KOPT-K1 (cell line): Measurements from ENCODE around the gene EPS15.
"Not testable (repeated sequence)": the region's sequence is repeated elsewhere in the genome, so short reads cannot be mapped to it uniquely, and the experiment has no call there.

Source experiments
- H3K27ac ChIP-seq: fragments of 200-600 bp; sonication (generic); 2 replicates; pipeline ENCODE4 v1.5.1; 2016; ENCODE audit warnings: antibody characterized with exemption, mild to moderate bottlenecking, low read depth, low read length; ENCODE audit not compliant: poor library complexity, severe bottlenecking
- H3K36me3 ChIP-seq: fragments of 200-600 bp; sonication (generic); 2 replicates; pipeline ENCODE4 v1.5.1; 2017; ENCODE audit warnings: antibody characterized with exemption, mild to moderate bottlenecking, low read length, moderate library complexity; ENCODE audit not compliant: insufficient read depth
- H3K9me3 ChIP-seq: fragments of 200-600 bp; sonication (generic); 2 replicates; pipeline ENCODE4 v1.5.1; 2017; ENCODE audit warnings: antibody characterized with exemption, low read length, mild to moderate bottlenecking; ENCODE audit not compliant: insufficient read depth, poor library complexity, severe bottlenecking

Gene EPS15

DNA sequence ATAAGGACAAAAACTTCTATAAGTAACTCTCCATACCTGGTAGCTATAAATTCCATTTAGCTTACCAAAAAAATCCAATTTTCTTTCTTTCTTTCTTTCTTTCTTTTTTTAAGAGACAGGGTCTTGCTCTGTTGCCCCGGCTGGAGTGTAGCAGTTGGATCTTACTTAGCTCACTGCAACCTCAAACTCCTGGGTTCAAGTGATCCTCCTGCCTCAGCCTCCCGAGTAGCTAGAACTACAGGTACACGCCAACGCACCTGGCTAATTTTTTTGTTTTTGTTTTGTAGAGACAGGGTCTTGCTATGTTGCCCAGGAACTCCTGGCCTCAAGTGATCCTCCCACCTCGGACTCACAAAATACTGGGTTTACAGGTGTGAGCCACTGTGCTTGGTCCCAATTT, 75.5 kb downstream of the EPS15 start:
- Histone ChIP-seq H3K36me3 (peaks cover 42% of the 10 kb centered on the region), H3K9me3 (no peaks in the 10 kb centered on the region), H3K27ac (no peak overlapping the region)

DNA sequence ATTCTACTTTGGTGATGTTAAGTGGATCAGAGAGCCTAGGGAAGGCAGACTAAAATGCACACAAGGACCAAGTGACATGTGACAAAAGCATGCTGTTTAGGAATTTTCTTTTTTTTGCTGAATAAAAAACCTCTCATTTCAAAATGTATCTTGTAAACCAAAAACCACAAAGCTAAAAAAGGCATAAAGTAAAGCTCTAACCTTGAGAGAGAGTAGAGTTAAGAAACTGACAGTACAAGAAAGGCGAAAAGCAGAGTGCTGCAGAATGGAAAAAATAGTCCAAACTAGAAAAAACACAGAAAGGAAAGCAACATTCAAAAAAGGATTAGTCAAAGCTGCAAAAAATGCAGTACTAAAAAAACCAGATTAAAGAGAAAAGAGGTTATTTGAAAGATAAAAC, 76.5 kb downstream of the EPS15 start:
- Histone ChIP-seq H3K27ac (peak overlapping the region; percentile 0), H3K36me3 (peaks cover 40% of the 10 kb centered on the region), H3K9me3 (no peaks in the 10 kb centered on the region)

DNA sequence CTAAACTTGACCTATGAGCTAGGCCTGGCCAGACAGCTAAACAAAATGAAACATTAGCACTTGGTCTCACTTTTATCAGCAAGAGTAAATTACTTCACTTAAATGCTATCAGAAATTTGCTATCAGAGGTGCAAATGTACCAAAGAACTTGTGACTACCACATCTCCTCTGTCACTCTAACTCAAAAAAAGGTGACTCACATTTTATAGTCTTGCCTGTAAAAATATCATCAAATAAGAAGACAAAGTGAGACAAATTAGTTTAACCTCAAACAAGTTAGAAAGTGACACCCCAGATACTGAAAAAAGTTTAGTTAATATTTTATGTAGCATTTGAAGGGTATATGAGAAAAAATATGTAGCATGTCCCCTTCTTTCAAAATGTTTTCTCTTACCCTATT, 76.9 kb downstream of the EPS15 start:
- Histone ChIP-seq H3K36me3 (peaks cover 37% of the 10 kb centered on the region), H3K27ac (peak overlapping the region; percentile 0), H3K9me3 (no peaks in the 10 kb centered on the region)

DNA sequence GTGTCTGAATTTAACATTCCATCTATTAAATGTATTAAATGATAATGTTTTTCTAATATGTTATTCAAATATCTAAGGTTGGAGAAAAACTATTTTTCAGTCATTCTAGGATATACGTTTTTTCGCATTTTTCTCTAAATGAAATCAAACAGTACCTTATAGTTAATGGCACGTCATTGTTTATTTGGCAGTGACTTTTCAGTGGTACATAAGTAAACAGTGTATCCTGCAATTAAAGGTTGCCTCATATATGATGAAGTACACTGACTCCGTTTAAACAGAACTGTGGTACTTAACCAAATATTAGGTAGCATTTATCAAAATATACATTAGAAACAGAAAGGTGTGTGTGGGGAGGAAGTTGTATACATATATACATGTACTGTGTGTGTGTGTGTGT, 79.2 kb downstream of the EPS15 start:
- peaks cover 31% of the 10 kb centered on the region for H3K36me3 ChIP-seq
- no peak overlapping the region for H3K27ac ChIP-seq

DNA sequence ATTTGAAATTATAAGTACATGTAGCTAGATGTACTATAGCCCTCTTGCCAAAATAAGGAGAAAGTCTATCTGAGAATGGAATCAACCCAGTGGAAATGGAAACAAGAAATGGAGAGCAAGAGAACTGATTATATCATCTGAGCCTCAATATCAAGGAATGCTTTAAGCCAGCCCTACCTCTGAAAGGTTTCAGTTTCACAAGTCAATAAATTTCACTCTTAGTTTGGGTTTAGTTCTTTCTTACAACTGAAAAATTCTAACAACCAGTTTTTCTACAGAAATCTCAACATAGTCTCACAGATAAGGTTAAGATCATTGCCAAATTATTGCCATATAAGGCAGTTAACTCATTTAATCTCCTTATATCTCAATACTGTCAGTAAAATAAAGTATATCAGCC, 80.0 kb downstream of the EPS15 start:
- peaks cover 24% of the 10 kb centered on the region for H3K36me3 ChIP-seq
- H3K9me3 ChIP-seq: no peaks in the 10 kb centered on the region
- no peak overlapping the region for H3K27ac ChIP-seq

More for the DNA sequence above, 79.2 kb downstream of the EPS15 start:
- no peaks in the 10 kb centered on the region for H3K9me3 ChIP-seq

DNA sequence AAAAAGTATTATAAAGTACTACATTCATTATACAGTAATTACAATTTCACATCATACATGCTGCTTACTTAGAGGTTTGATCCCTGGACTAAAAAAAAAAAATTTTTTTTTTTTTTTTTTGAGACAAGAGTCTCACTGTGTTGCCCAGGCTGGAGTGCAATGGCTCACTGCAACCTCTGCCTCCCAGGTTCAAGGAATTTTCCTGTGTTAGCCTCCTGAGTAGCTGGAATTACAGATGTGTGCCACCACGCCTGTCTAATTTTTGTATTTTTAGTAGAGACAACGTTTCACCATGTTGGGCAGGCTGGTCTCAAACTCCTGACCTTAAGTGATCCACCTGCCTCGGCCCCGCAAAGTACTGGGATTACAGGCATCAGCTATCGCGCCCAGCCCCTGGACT, 81.7 kb downstream of the EPS15 start:
- H3K36me3 ChIP-seq: peaks cover 19% of the 10 kb centered on the region
- H3K27ac ChIP-seq, H3K9me3 ChIP-seq: not testable (repeated sequence)

DNA sequence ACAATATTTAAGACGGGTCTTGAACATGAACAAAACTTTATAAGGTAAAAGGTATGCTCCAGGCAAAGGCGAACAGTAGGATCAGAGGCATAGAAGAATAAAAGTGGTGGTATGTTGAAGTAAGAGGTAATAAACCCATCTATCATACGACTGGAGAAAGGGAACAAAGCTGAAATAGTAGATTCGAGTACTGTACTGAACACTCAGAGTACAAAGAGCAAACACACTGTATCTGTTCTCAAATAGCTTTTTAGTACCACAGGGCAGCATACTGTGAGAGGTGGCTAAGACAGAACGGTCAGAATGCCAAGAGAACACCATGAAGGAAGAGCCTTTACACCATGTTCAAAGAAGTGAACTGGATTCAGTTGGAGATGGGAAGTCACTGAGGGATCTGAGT, 83.2 kb downstream of the EPS15 start:
- no peak overlapping the region for H3K27ac ChIP-seq
- H3K36me3 ChIP-seq: peaks cover 19% of the 10 kb centered on the region
- H3K9me3 ChIP-seq: no peaks in the 10 kb centered on the region

DNA sequence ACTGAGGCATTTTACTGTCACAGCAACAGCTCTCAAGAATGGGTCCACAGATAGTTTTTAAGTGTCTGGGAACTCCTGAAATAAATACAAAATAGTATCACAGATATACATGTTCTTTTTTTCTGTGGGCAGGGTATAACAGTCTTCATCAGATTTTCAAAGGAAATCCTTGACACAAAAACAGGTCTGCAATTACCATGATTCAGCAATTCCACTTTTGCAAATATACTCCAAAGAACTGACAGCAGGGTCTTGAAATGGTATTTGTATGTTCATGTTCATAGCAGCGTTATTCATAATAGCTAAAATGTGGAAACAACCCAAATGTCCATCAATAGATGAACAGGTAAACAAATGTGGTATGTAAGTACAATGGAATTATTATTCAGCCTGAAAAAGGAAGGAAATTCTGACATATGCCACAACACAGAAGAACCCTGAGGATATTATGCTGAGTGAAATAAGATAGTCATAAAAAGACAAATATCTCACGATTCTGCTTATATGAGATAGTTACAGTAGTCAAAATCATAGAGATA, 85.0 kb downstream of the EPS15 start:
- Histone ChIP-seq H3K27ac (peak overlapping the region; percentile 49), H3K9me3 (no peaks in the 10 kb centered on the region), H3K36me3 (peaks cover 8% of the 10 kb centered on the region)

DNA sequence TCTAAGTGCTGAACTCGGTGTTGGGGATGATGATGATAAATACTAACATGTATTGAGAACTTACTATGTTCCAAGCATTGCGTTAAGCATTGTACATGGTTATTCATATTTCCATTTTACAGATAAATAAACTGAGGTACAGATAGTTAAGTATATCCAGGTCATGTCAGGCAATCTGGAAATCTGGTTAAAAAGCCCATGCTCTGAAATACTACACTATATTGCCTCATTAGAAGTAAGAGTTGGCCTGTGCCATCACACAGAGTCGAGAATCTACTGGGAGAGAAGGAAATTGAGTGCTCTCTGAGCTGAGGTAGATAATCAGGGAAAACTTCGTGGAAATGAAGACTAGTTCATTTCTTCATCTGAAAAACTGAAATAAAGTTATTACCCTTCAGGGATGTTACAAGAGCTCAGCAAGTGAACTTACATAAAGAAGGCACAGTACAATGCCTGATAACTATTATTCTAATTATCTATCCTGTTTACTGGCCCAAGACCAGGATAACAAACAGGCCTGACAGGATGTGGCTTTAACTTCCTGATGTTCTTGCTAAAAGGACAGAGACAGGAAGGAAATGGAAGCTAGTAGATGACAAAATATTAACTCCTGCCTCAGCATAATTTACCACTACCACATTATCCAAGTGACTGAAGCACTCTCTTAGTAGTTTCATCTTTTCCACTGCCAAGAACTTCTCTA, 85.6 kb downstream of the EPS15 start:
- H3K27ac ChIP-seq: peak overlapping the region; percentile 49
- H3K9me3 ChIP-seq: no peaks in the 10 kb centered on the region
- H3K36me3 ChIP-seq: peaks cover 1% of the 10 kb centered on the region; the same call in 1 of the 2 replicates

DNA sequence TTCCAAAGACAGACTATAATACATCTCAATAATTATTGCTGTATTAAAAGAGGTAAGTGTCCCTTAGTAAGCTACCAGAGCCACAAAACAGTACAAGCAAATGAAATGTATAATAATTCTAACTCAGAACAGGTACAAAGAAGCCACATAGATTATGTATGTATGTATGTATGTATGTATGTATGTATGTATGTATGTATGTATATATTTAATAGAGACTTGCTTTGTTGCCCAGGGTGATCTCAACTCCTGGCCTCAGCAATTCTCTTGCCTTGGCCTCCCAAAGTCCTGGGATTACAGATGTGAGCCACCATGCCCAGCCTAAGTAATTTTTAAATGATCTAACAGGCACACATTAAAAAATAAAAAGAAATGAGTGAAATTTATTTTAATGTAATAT, 86.9 kb downstream of the EPS15 start:
- Histone ChIP-seq H3K36me3 (no peaks in the 10 kb centered on the region; the same call in 1 of the 2 replicates), H3K9me3 (no peaks in the 10 kb centered on the region), H3K27ac (no peak overlapping the region)

DNA sequence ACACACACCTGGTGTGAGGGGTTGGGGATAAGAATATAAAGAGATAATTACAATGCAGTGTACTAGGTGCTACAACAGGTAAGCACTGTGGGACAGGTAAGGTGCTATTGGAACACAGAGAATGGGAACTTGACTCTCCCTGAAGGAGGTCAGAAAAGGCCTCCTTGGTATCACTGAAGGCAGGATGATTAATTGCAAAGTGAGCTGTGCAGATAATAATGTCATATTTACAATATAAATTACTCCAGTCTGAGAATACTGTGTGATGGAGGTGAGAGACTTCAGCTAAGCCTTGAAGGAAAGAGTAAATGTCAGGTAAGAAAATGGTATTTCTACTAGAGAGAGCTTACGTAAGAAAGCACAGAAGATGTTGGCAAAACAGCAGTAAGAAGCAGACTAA, 91.6 kb downstream of the EPS15 start:
- Histone ChIP-seq H3K9me3 (no peaks in the 10 kb centered on the region), H3K27ac (no peak overlapping the region), H3K36me3 (no peaks in the 10 kb centered on the region; the same call in 1 of the 2 replicates)

DNA sequence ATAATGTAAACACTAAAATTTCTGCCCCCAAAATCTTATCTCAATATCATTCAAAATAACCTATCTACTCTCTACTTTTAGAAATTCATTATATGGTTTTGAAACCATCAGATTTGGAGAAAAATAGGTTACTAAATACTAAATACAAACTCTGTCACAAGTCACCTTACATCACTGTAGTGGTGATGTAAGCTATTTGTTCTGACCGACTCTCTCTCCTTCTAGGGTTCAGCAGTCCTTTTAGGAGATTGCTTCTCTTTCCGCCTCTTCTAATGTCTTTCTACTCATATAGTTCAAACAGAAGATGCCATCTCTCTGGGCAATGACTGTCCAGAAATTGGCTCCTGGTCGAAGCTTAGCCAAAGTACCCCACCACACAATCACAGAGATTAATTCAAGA, 93.1 kb downstream of the EPS15 start:
- Histone ChIP-seq H3K9me3 (no peaks in the 10 kb centered on the region), H3K36me3 (peaks cover 4% of the 10 kb centered on the region; the same call in 1 of the 2 replicates), H3K27ac (no peak overlapping the region)

DNA sequence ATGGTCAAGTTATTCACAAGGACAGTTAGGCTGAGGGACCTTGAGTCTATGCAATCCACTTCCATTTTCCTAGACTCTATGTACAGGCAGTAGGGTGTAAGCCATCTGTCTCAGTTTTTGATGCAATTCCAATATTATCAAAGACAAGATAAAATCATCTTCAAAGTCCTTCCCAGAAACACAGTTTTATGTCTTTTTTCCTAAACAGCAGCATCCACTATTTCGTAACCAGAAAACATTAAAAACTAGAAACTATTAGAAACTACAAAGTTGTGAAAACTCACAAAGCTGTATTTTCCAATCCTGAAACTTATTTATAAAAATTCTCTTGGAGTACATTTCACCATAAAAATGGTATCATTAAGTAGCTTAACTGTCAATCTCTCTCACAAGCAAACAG, 93.8 kb downstream of the EPS15 start:
- H3K9me3 ChIP-seq: no peaks in the 10 kb centered on the region
- no peak overlapping the region for H3K27ac ChIP-seq
- peaks cover 9% of the 10 kb centered on the region; the same call in 1 of the 2 replicates for H3K36me3 ChIP-seq

DNA sequence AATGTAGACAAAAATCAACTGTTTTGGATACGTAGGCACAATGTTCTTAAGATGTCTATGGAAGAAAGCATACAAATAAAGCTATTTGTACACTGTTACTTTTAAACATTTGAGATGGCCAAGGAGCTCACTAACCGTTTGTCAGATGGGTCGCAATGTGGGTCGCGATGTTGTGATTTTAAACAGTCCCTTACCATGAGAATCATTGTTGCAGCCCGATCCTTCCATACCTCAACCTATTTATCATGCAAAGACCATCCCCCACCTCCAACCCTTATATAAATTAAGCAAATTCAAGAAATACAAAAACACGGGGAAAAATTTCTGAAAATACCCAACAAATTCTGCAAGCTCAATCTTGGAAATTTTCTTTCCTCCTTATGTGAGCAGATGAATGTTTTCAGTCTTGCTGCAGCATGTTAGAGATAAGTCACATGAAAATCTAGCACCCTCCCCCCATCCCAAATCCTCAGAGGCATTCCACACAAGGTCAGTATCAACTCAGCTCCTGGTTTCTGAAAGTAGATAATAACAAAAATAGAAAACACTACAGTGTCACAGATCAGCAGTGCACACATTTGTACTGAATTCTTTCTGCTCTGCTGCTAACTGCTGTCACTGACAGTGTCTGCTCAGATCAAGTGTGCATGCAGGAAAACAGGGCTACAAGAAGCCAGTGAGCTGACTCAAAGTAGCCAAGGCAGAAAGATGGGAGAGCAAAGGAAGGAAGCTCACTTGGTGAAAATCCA, 95.8 kb downstream of the EPS15 start:
- Histone ChIP-seq H3K9me3 (no peaks in the 10 kb centered on the region), H3K36me3 (peaks cover 22% of the 10 kb centered on the region), H3K27ac (no peak overlapping the region)

DNA sequence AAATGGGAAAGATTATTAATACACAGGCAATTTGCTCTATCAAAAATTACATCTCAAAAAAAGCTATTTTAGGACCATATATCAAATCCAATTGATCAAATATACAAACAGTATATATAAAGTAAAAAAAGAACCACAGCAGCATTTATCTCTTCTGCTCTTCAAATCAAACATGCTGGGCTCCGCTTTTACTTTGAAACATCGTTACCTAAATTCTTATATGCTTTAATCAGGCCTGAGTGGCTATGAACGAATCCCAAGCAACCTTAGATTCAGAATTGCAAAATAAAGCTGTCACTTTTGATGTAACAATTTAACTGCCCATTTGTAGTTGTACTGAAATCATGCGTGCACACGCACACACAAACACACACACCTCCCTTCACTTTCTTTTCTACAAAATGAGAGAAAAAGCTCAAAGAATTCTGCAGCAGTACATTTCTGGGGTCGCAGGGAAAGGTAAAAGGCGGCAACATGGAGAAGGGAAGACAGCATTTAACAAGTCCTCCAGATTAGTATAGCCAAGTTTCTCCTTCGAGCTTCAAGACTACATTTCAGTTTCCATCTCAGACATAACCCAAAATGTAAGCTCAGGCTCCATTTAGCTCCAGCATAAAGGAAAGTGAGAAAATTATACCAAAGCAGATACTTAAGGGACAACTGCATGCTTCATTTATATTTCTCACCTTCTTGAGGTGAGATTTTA, 96.5 kb downstream of the EPS15 start:
- Histone ChIP-seq H3K36me3 (peaks cover 30% of the 10 kb centered on the region), H3K27ac (no peak overlapping the region), H3K9me3 (no peaks in the 10 kb centered on the region)
